Liver (tissue), 9 donors: ENCODE measurements around the gene MOV10. TPM values are rescaled to one million over a fixed set of nuclear protein-coding genes. Genes with fewer than 3 reads are reported as not detected.

ENCODE experiments used
- DNase-seq: peaks from one replicate; pipeline ENCODE4 v3.0.0-alpha.2; 2017; ENCODE audit warnings: low spot score
- H3K27ac ChIP-seq, 2 donors: one replicate each; pipeline ENCODE4 v1.7.0; 2013; ENCODE audit warnings: inconsistent platforms in 2 of 2, low read length in 2 of 2, control low read depth in 1 of 2, low read depth in 1 of 2, mild to moderate bottlenecking in 1 of 2
- H3K27me3 ChIP-seq, 4 donors: one replicate each; pipeline versions ENCODE4 v1.6.1 to v1.7.0; 2013; ENCODE audit warnings: low read length in 3 of 4, inconsistent platforms in 1 of 4, mild to moderate bottlenecking in 1 of 4, moderate library complexity in 1 of 4; ENCODE audit not compliant: control insufficient read depth in 4 of 4, insufficient read depth in 4 of 4
- H3K36me3 ChIP-seq, 4 donors: one replicate each; pipeline versions ENCODE4 v1.6.1 to v1.7.0; 2013; ENCODE audit warnings: low read length in 3 of 4, mild to moderate bottlenecking in 3 of 4, low read depth in 1 of 4, moderate library complexity in 1 of 4; ENCODE audit not compliant: control insufficient read depth in 4 of 4, insufficient read depth in 3 of 4
- H3K4me1 ChIP-seq, 4 donors: one replicate each; pipeline versions ENCODE4 v1.6.1 to v1.7.0; 2013; ENCODE audit warnings: low read length in 3 of 4, mild to moderate bottlenecking in 3 of 4, moderate library complexity in 1 of 4; ENCODE audit not compliant: control insufficient read depth in 4 of 4, insufficient read depth in 4 of 4
- H3K4me3 ChIP-seq, 3 donors: one replicate each; pipeline versions ENCODE4 v1.6.1 to v1.7.0; 2013; ENCODE audit warnings: low read length in 3 of 3, control low read depth in 1 of 3, low read depth in 1 of 3, mild to moderate bottlenecking in 1 of 3
- H3K9ac ChIP-seq, 2 donors: one replicate each; pipeline ENCODE4 v1.7.0; 2013; ENCODE audit warnings: low read length in 2 of 2, mild to moderate bottlenecking in 2 of 2, moderate library complexity in 2 of 2, control low read depth in 1 of 2, low read depth in 1 of 2
- H3K9me3 ChIP-seq, 4 donors: one replicate each; pipeline versions ENCODE4 v1.6.1 to v1.7.0; 2013; ENCODE audit warnings: low read length in 3 of 4; ENCODE audit not compliant: control insufficient read depth in 4 of 4
- ATF3 ChIP-seq: IDR thresholded peaks from 2 replicates; pipeline ENCODE4 v1.6.1; 2016; ENCODE audit warnings: antibody characterized with exemption
- CTCF ChIP-seq: fragments of 150-350 bp; IDR thresholded peaks from 2 replicates; pipeline ENCODE4 v1.5.1; 2017; ENCODE audit warnings: improper control_type of control experiment, low read depth, low read length; ENCODE audit not compliant: missing input control
- EGR1 ChIP-seq, 2 donors: IDR thresholded peaks; 2 replicates each; pipeline ENCODE4 v1.6.1; 2016 to 2018; ENCODE audit warnings: antibody characterized with exemption in 2 of 2, low read depth in 2 of 2
- FOXA1 ChIP-seq: IDR thresholded peaks from 2 replicates; pipeline ENCODE4 v1.6.1; 2016; ENCODE audit warnings: antibody characterized with exemption
- FOXA2 ChIP-seq: IDR thresholded peaks from 2 replicates; pipeline ENCODE4 v1.6.1; 2016; ENCODE audit warnings: antibody characterized with exemption
- HNF4A ChIP-seq, 2 donors: conservative IDR thresholded peaks; 2 replicates each; pipeline ENCODE4 v1.6.1; 2016; ENCODE audit warnings: antibody characterized with exemption in 2 of 2, mild to moderate bottlenecking in 2 of 2
- HNF4G ChIP-seq: IDR thresholded peaks from 2 replicates; pipeline ENCODE4 v1.6.1; 2016; ENCODE audit warnings: antibody characterized with exemption
- JUND ChIP-seq, 2 donors: IDR thresholded peaks; 2 replicates each; pipeline ENCODE4 v1.6.1; 2016; ENCODE audit warnings: antibody characterized with exemption in 2 of 2
- NR2F2 ChIP-seq: IDR thresholded peaks from 2 replicates; pipeline ENCODE4 v1.6.1; 2016; ENCODE audit warnings: antibody characterized with exemption
- RAD21 ChIP-seq, 2 donors: IDR thresholded peaks; 2 replicates each; pipeline ENCODE4 v1.6.1; 2016; ENCODE audit warnings: antibody characterized with exemption in 2 of 2, mild to moderate bottlenecking in 2 of 2
- REST ChIP-seq: IDR thresholded peaks from 2 replicates; pipeline ENCODE4 v1.6.1; 2016; ENCODE audit warnings: antibody characterized with exemption, mild to moderate bottlenecking
- RXRA ChIP-seq, 2 donors: IDR thresholded peaks; 2 replicates each; pipeline ENCODE4 v1.6.1; 2017 to 2018; ENCODE audit warnings: antibody characterized with exemption in 2 of 2, mild to moderate bottlenecking in 1 of 2
- SP1 ChIP-seq: IDR thresholded peaks from 2 replicates; pipeline ENCODE4 v1.6.1; 2018; ENCODE audit warnings: antibody characterized with exemption, mild to moderate bottlenecking
- TAF1 ChIP-seq: conservative IDR thresholded peaks from 2 replicates; pipeline ENCODE4 v1.6.1; 2016; ENCODE audit warnings: antibody characterized with exemption, mild to moderate bottlenecking
- YY1 ChIP-seq: IDR thresholded peaks from 2 replicates; pipeline ENCODE4 v1.6.1; 2016; ENCODE audit warnings: antibody characterized with exemption, mild to moderate bottlenecking
- WGBS: extraction: QIAGEN DNeasy Blood & Tissue Kit; methylation state at CpG from one replicate; pipeline ENCODE4 v1.1.7; 2013; 5-methylcytosine and 5-hydroxymethylcytosine counted together
- polyA plus RNA-seq, 2 donors: library from polyadenylated mRNA; stranded (reverse) in 1 of 2; unstranded in 1 of 2; fragments of 200-250 nt in 1 of 2; fragments of >200 nt in 1 of 2; fragmentation: Nextera tagmentation in 1 of 2; extraction: Ambion mirVana in 1 of 2; gene quantifications; one replicate each; pipeline versions ENCODE4 v1.2.1 to v1.2.3, GENCODE V29; 2013 to 2015
- total RNA-seq, 2 donors: library from RNA; depleted of rRNA; stranded (reverse); fragments of >200 nt; gene quantifications; one replicate each; pipeline ENCODE4 v1.2.3, GENCODE V29; 2014
- TF ChIP-seq, protein P1 (sequence below): IDR thresholded peaks from 2 replicates; pipeline ENCODE4 v1.6.1; 2016; ENCODE audit warnings: antibody characterized with exemption
- donor health status: healthy.
- donor health status: healthy.
- donor health status: healthy.
- donor health status: healthy.
- donor health status: healthy.

Gene MOV10
- total and polyA plus RNA-seq, 4 donors: 32.0 to 36.8 (median 33.7) TPM

- peaks cover 7 to 14% (median 12%) of the 10 kb centered on the region in 4 donors for H3K4me1 ChIP-seq
- H3K9ac ChIP-seq: no peak overlapping the region
- H3K36me3 ChIP-seq: no peaks in the 10 kb centered on the region
- H3K27me3 ChIP-seq: no peaks in the 10 kb centered on the region
- H3K4me3 ChIP-seq: no peak overlapping the region
- no peak for TF ChIP-seq NR2F2
- TF ChIP-seq EGR1 (IDR thresholded peaks at IDR 0.05; ENCODE audit: low read depth in 2 of 2): no peak
- TF ChIP-seq HNF4A (conservative IDR thresholded peaks at IDR 0.05): no peak
- TF ChIP-seq SP1: no peak
- no peak for TF ChIP-seq CTCF
- no peak for DNase-seq
- 76% methylated on average over 2 of the region's 2 CpGs for WGBS
- H3K27ac ChIP-seq: no peak overlapping the region
- no peaks in the 10 kb centered on the region for H3K9me3 ChIP-seq
Measured at GRCh38 chr1:112636056-112636455, 38.4 kb upstream of the MOV10 start.

DNA sequence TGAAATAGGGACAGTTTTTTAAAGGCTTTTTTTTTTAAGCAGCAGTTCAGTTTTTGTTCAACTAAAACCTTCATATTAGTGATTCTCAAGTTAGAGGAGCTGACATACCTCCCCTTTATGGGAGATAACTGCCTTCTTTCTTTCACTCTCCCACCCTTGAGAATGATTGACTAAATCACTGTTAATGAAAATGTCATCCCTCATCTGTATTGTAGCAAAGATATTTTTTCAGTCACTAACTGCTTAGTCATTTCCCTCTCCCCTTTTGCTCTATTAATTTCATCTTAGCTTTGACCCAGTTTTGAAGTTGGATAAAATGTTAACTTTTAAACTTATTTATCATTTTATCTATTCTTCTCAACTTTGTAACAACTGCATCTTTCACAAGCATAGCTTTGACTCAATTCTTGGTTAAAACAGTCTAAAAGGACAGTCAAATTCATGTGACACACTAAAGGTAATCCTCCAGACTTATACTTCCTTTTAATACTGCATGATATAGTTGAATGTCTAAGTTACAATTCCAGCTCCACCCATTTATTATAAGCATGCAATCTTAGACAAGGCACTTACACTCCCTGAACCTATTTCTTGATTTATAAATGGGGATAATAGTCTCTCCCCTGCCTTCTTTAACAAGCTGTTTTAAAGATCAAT is 37.7 kb upstream of the MOV10 start:
- no peak overlapping the region for H3K4me3 ChIP-seq
- H3K36me3 ChIP-seq: no peaks in the 10 kb centered on the region
- no peak for TF ChIP-seq YY1
- no peak for TF ChIP-seq HNF4A (conservative IDR thresholded peaks at IDR 0.05)
- no peak for TF ChIP-seq FOXA1
- TF ChIP-seq CTCF: no peak
- no peak for TF ChIP-seq NR2F2
- H3K27ac ChIP-seq: no peak overlapping the region
- no peaks in the 10 kb centered on the region for H3K9me3 ChIP-seq
- no peaks in the 10 kb centered on the region for H3K27me3 ChIP-seq
- no peak overlapping the region for H3K9ac ChIP-seq
- DNase-seq: no peak
- peaks cover 7 to 14% (median 12%) of the 10 kb centered on the region in 4 donors for H3K4me1 ChIP-seq

DNA sequence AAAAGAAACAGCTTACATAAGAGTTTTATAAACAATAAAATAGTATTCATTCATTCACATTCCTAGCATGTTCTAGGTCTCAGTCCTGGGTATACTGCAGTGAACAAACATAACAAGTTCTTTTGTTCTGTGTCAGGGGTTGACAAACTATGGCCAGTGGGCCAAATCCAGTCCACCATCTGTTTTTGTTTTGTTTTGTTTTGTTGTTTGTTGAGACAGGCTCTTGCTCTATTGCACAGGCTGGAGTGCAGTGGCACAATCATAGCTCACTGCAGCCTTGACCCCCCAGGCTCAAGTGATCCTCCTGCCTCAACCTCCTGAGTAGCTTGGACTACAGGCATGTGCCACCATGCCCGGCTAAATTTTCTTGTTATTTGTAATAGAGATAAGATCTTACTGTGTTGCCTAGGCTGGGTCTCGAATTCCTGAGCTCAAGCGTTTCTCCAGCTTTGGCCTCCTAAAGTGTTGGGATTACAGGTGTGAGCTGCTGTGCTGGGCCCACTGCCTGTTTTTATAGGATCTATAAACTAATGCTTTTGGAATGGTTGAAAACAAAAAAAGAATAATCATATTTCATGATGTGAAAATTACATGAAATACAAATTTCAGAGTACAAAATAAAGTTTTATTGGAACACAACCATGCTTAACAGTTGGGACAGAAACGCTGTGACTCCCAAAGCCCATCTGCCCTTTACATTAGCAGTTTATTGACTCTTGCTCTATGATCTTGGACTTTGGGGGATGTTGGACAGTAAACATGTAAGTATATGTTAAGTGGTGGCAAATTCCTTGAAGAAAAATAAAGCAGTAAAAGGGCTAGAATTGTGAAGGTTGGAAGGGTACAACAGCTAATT is 37.0 kb upstream of the MOV10 start:
- no peak for DNase-seq
- Histone ChIP-seq H3K27ac (no peak overlapping the region), H3K4me3 (no peak overlapping the region), H3K36me3 (no peaks in the 10 kb centered on the region), H3K9ac (no peak overlapping the region), H3K4me1 (peaks cover 7 to 14% (median 12%) of the 10 kb centered on the region in 4 donors), H3K27me3 (no peaks in the 10 kb centered on the region), H3K9me3 (no peaks in the 10 kb centered on the region)
- no peak for TF ChIP-seq JUND (IDR thresholded peaks at IDR 0.05)
- no peak for TF ChIP-seq SP1
- TF ChIP-seq FOXA2: no peak
- no peak for TF ChIP-seq RXRA (IDR thresholded peaks at IDR 0.05)
- TF ChIP-seq, protein P1, sequence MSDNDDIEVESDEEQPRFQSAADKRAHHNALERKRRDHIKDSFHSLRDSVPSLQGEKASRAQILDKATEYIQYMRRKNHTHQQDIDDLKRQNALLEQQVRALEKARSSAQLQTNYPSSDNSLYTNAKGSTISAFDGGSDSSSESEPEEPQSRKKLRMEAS: no peak
- no peak for TF ChIP-seq ATF3
- TF ChIP-seq FOXA1: no peak
- TF ChIP-seq HNF4G: no peak
- no peak for TF ChIP-seq RAD21 (IDR thresholded peaks at IDR 0.05)
- TF ChIP-seq EGR1 (IDR thresholded peaks at IDR 0.05; ENCODE audit: low read depth in 2 of 2): no peak
- TF ChIP-seq REST: no peak
- no peak for TF ChIP-seq TAF1
- no peak for TF ChIP-seq HNF4A (conservative IDR thresholded peaks at IDR 0.05)
- no peak for TF ChIP-seq NR2F2
- WGBS: 87% methylated on average over 4 of the region's 4 CpGs
